ENCODE measurements around the gene SLC4A8.

Gene SLC4A8

DNA sequence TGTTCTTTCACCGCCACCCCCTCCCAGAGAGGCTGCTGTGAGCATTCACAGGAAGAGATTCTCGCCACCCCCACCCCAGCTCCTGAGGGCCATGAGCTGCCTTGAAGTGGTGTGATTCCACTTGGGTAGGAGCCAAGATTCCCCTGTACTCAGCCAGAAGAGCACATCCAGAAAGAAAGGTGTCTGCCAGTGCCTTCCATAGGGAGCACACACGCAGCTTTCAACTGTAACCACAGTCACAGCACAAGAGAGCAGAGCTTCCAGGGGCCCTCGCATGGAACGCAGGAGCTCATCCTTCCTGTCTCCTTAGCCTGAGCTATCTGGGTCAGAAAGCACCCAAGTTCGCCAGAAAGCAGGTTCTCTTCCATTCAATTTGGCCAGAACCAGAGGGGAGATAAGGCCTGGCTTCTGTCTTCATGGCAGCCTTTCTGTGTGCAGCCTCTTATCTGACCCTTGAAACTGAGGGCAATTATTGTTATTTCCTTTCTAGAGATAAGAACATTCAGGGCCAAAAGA is 99.8 kb downstream of the SLC4A8 start:
- no peak for DNase-seq (ENCODE audit: low read depth in 3 of 3, low spot score in 1 of 3)

GRCh38 chr12:51525518-51525917 is 100.9 kb downstream of the SLC4A8 start:
- no peak for DNase-seq (ENCODE audit: low read depth in 3 of 3, low spot score in 1 of 3)

DNA sequence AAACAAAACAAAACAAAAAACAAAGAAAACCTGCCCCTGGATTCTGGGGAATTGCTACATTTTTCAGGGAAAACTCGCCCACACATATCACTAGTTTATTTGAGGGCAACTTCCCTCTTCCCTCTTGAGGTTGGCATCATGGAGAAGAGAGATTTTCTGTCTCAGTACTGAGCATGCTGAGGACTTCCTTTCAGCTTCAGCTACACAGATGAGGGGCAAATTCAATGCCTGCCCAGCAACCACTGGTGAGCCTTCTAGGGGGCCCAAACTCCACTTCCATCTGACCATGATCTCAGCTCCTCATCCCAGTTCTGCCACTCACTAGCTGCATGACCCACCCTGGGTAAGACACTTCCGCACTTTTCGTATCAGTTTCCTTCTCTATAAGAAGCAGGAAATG is 103.3 kb downstream of the SLC4A8 start:
- DNase-seq (ENCODE audit: low read depth in 3 of 3, low spot score in 1 of 3), result no peak

GRCh38 chr12:51528852-51529650 is 104.4 kb downstream of the SLC4A8 start:
- no peak for DNase-seq (ENCODE audit: low read depth in 3 of 3, low spot score in 1 of 3)

DNA sequence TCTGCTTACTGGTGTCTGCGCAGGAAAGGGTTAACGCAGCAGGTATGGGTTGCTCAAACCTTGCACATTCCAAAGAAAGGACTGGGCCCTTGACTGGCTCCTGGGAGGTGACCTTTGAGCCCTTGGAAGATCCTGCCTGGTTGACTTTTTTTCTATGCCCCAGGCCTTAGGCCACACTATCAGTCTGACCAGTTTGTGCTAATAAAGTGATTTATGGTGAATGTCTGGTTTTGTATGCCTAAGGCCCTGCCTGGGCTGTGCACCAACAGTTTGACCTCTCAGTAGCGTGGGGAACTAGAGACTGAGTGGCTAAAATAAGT is 105.0 kb downstream of the SLC4A8 start:
- no peak for DNase-seq (ENCODE audit: low read depth in 3 of 3, low spot score in 1 of 3)

GRCh38 chr12:51530208-51530607 is 105.6 kb downstream of the SLC4A8 start:
- no peak for DNase-seq (ENCODE audit: low read depth in 3 of 3, low spot score in 1 of 3)

GRCh38 chr12:51531284-51531977 is 106.8 kb downstream of the SLC4A8 start:
- DNase-seq (ENCODE audit: low read depth in 3 of 3, low spot score in 1 of 3), result no peak

- DNase-seq (ENCODE audit: low read depth in 3 of 3, low spot score in 1 of 3), result peak; percentile 30 to 56 (median 47)
Observed at GRCh38 chr12:51531978-51532497, 107.4 kb downstream of the SLC4A8 start.

GRCh38 chr12:51533799-51534198 is 109.2 kb downstream of the SLC4A8 start:
- no peak for DNase-seq (ENCODE audit: low read depth in 3 of 3, low spot score in 1 of 3)

DNA sequence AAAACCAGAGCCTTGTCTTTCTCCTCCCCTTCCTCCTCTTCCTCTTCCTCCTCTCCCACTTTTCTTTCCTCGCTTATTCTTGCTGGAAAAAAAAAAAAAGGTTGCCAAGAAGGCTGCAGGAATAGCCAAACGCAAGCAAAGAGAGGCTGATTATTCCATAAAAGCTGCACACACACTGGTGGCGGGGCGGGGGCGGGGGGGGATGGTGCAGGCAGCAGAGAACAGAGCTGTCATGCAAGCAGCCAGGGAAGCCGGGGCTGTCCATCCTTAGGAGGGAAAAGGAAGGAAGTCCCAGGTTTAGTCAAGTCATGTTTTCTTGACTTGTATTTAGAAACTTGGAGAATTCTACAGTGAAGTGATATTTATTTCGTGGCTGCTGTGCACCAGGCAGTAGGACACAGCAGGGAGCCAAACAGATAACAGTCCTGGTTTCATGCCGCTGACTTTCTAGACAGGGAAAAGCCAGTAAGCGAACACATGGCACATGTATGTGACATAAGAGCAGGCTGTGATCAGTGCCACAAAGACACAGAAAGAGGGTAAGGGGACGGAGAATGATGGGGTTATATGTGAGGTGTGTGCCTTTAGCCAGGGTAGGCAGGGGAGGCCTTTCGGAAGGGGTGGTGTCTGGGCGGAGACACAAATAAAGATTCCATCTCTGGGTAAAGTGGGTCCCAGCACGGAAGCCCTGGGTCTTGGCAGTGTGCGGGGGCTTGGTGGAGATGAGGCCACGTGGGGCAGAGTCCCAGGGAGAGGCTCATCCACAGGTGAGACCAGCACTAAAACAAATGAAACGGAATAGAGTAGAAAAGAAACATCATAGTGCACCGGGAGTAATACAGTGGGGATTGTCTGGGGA is 109.8 kb downstream of the SLC4A8 start:
- no peak for DNase-seq (ENCODE audit: low read depth in 3 of 3, low spot score in 1 of 3)

DNA sequence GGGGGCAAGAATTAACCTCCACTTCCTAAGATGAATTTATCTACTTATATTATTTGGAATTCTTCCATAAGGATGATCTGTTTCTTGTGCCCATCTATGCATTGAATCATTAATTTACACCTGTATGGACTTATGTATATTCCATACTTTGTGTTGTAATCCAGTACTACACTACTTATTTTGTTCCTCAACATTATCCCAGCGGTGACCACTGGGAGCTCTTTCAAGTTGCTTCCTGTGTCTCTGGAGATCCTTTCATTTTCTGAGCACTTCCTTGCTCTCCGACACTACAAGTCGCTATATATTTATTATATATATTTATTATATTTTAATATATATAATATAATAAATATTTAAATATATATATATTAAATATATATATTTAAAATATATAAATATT is 111.5 kb downstream of the SLC4A8 start:
- DNase-seq (ENCODE audit: low read depth in 3 of 3, low spot score in 1 of 3), result no peak

GRCh38 chr12:51538149-51538548 is 113.5 kb downstream of the SLC4A8 start:
- no peak for DNase-seq (ENCODE audit: low read depth in 3 of 3, low spot score in 1 of 3)

- DNase-seq (ENCODE audit: low read depth in 3 of 3, low spot score in 1 of 3), result no peak
Observed at GRCh38 chr12:51538599-51538998, 114.0 kb downstream of the SLC4A8 start.

DNA sequence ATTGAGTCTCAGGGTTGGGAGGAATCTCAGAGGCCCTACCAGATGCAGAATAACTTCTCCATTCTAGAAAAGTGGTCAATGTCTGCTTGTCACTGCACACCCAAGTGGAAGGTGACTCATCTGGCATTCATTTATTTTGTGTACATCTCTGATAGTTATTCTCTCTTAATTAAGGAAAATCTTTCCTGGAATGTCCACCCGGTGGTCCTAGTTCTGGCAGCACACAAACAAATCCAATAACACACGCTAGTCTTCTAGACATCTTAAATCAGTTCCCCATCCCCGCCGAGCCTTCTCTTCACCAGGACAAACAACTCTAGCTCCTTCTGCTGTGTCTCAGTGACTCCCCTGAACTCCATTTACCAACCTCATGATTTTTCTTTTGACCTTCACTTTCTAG is 116.4 kb downstream of the SLC4A8 start:
- no peak for DNase-seq (ENCODE audit: low read depth in 3 of 3, low spot score in 1 of 3)

DNA sequence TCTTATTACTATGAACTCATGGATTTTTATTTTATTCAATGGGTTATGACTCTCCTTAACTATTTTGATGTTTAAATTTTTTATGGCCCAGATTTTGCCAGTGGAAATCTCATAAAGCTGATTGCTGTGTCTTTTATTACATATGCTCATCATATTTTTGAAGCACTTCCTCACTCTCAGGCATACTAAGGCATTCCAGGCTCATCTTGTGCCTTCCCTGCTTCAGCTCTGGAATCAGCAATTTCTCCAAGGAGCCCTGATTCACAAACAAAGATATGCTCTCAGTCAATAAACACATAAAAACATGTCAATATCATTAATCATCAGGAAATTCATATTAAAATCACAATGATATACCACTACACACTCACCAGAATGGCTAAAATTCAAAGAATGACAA is 121.5 kb downstream of the SLC4A8 start:
- no peak for DNase-seq (ENCODE audit: low read depth in 3 of 3, low spot score in 1 of 3)

GRCh38 chr12:51547606-51548005 is 123.0 kb downstream of the SLC4A8 start:
- no peak for DNase-seq (ENCODE audit: low read depth in 3 of 3, low spot score in 1 of 3)

DNA sequence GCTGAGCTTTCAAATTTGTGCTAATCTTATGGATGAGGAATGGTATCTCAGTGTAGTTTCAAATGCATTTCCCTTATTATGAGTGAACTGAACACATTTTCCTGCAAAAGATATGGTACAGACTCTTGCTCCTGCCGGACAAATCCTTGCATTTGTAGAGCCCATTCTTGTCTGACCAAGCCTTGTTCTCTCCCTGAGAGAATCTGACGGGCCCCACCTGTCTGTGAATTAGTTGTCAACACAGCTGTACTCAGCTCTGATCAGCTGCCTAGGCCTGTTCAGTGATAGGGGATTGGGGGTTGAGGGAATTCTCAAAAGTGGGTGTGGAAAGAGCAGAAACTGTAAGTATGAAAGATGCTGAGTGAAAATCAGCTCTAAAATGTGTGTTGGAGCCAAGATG is 123.6 kb downstream of the SLC4A8 start:
- DNase-seq (ENCODE audit: low read depth in 3 of 3, low spot score in 1 of 3), result no peak

DNA sequence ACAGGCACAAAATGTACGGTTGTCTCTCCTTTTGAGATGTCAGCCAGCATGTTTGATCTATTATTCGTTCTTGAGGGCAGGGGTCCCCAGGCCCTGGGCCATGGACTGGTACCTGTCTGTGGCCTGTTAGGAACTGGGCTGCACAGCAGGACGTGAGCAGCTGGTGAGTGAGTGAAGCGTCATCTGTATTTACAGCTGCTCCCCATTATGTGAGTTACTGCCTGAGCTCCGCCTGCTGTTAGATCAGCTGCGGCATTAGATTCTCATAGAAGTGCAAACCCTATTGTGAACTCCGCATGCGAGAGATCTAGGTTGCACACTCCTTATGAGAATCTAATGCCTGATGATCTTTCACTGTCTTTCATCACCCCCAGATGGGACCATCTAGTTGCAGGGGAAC is 125.0 kb downstream of the SLC4A8 start:
- DNase-seq (ENCODE audit: low read depth in 3 of 3, low spot score in 1 of 3), result no peak
